ENCODE data around the gene ASAH2.

DNA sequence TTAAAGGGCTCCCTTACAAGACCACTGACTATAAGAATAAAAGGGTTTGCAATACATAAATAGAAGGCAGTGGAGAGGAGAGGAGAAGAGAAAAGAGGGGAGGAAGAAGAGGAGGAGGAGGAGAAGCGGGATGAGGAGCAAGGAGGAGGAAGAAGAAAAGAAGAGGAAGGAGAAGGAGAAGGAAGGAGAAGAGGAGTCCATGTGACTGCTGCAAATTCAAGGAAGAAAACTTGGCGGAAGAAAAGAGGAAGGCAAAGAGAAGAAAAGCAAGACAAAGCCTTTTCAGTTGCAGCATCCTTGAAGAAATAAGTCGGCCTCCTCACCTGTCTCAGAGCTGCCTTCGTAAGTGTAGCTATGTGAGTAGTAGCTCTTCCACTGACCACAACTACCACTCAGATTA lies 22.6 kb downstream of the ASAH2 start:
- TF ChIP-seq CTCF (IDR thresholded peaks at IDR 0.05) (no peak), POLR2A (IDR thresholded peaks at IDR 0.05) (no peak)
